Measurements from ENCODE around the gene GALNT10. TPM values are rescaled to one million over a fixed set of nuclear protein-coding genes. Genes with fewer than 3 reads are reported as not detected.

GALNT10 gene
- total and polyA plus RNA-seq, 10 donors, result 7.6 to 50.2 (median 43.5) TPM

GRCh38 chr5:154302161-154302560 lies 111.6 kb downstream of the GALNT10 start:
- Histone ChIP-seq H3K4me1 (peaks cover 0 to 16% (median 4%) of the 10 kb centered on the region in 6 donors), H3K27me3 (replicated peaks in 1 of 7) (no peaks in the 10 kb centered on the region), H3K27ac (no peak overlapping the region), H3K4me3 (no peak overlapping the region), H3K9me3 (peaks cover 0 to 14% (median 10%) of the 10 kb centered on the region in 8 donors), H3K36me3 (peaks cover 0 to 65% (median 10%) of the 10 kb centered on the region in 6 donors)
- no peak for DNase-seq
- TF ChIP-seq POLR2AphosphoS5 (IDR thresholded peaks at IDR 0.05) (no peak), POLR2A (IDR thresholded peaks at IDR 0.05) (no peak)
- intact Hi-C loops (cut with DNase I; ENCODE audit: low total_unique reads), result no loop called here
- WGBS, 5 donors, result 84 to 92% (median 92%) methylated on average over 5 of the region's 5 CpGs

GRCh38 chr5:154303133-154303532 lies 112.6 kb downstream of the GALNT10 start:
- Histone ChIP-seq H3K27ac (no peak overlapping the region), H3K36me3 (peaks cover 0 to 57% (median 10%) of the 10 kb centered on the region in 6 donors), H3K4me3 (no peak overlapping the region), H3K4me1 (peaks cover 0 to 9% (median 2%) of the 10 kb centered on the region in 6 donors), H3K9me3 (peaks cover 0 to 14% (median 10%) of the 10 kb centered on the region in 8 donors), H3K27me3 (replicated peaks in 1 of 7) (no peaks in the 10 kb centered on the region)
- DNase-seq, result no peak
- 86 to 100% (median 94%) methylated on average over 1 of the region's 1 CpG for WGBS, 5 donors
- TF ChIP-seq POLR2A (IDR thresholded peaks at IDR 0.05) (no peak), CTCF (IDR thresholded peaks at IDR 0.05 in 8 of 11, conservative IDR thresholded peaks at IDR 0.05 in 3 of 11) (no peak), POLR2AphosphoS5 (IDR thresholded peaks at IDR 0.05) (no peak)
- intact Hi-C loops (cut with DNase I; ENCODE audit: low total_unique reads), result no loop called here

GRCh38 chr5:154308443-154309370 lies 118.2 kb downstream of the GALNT10 start:
- peaks cover 0 to 7% (median 0%) of the 10 kb centered on the region in 6 donors for H3K36me3 ChIP-seq
- H3K27ac ChIP-seq, result no peak overlapping the region
- intact Hi-C loops (cut with DNase I; ENCODE audit: low total_unique reads), result no loop called here
- no peak for DNase-seq
- no peak for TF ChIP-seq CTCF (IDR thresholded peaks at IDR 0.05 in 8 of 11, conservative IDR thresholded peaks at IDR 0.05 in 3 of 11)
- TF ChIP-seq POLR2A (IDR thresholded peaks at IDR 0.05), result no peak
- 70 to 87% (median 80%) methylated on average over 7 of the region's 7 CpGs for WGBS, 5 donors
- H3K27me3 ChIP-seq (replicated peaks in 1 of 7), result no peaks in the 10 kb centered on the region
- H3K9me3 ChIP-seq, result peaks cover 0 to 14% (median 10%) of the 10 kb centered on the region in 8 donors
- H3K4me3 ChIP-seq, result no peak overlapping the region
- H3K4me1 ChIP-seq, result peaks cover 0 to 29% (median 0%) of the 10 kb centered on the region in 6 donors

- no peaks in the 10 kb centered on the region for H3K27me3 ChIP-seq (replicated peaks in 1 of 7)
- peaks cover 0 to 12% (median 9%) of the 10 kb centered on the region in 8 donors for H3K9me3 ChIP-seq
- no peak overlapping the region for H3K27ac ChIP-seq
- intact Hi-C loops (cut with DNase I; ENCODE audit: low total_unique reads), result no loop called here
- H3K36me3 ChIP-seq, result peaks cover 0 to 7% (median 0%) of the 10 kb centered on the region in 6 donors
- WGBS, 5 donors, result 88 to 97% (median 93%) methylated on average over 1 of the region's 1 CpG
- no peak for DNase-seq
- H3K4me3 ChIP-seq, result no peak overlapping the region
- H3K4me1 ChIP-seq, result peaks cover 0 to 29% (median 0%) of the 10 kb centered on the region in 6 donors
- TF ChIP-seq POLR2A (IDR thresholded peaks at IDR 0.05) (no peak), POLR2AphosphoS5 (IDR thresholded peaks at IDR 0.05) (no peak), CTCF (IDR thresholded peaks at IDR 0.05 in 8 of 11, conservative IDR thresholded peaks at IDR 0.05 in 3 of 11) (no peak)
Measured at GRCh38 chr5:154309371-154309745, 118.8 kb downstream of the GALNT10 start.

All from spleen (tissue), 11 donors.